ENCODE data around the gene FARP2.

- no peak for TF ChIP-seq EP300 (IDR thresholded peaks at IDR 0.05; ENCODE audit: low read depth)
- TF ChIP-seq POLR2AphosphoS5 (IDR thresholded peaks at IDR 0.05) = no peak
Measured at GRCh38 chr2:241451840-241452506, 95.9 kb downstream of the FARP2 start.
